Measurements from ENCODE around the gene DHX16. TPM values are rescaled to one million over a fixed set of nuclear protein-coding genes. Genes with fewer than 3 reads are reported as not detected.

DHX16 gene
- total and polyA plus RNA-seq, 8 donors, result 10.9 to 44.4 (median 14.6) TPM

GRCh38 chr6:30682143-30683117, 9.6 kb upstream of the DHX16 start:
- intact Hi-C loops (cut with DNase I), result loop anchor here in 2 of 3 donors (5.0 kb wide), 2 partner anchors 40 to 45 kb away; partner anchors contain the start of gene TUBB (in 1 of the 2)
- Histone ChIP-seq H3K4me1 (no peaks in the 10 kb centered on the region), H3K9me3 (no peaks in the 10 kb centered on the region), H3K36me3 (no peaks in the 10 kb centered on the region), H3K27ac (peak overlapping the region; percentile 34 to 93 (median 64)), H3K27me3 (no peaks in the 10 kb centered on the region), H3K4me3 (peak overlapping the region in 3 of 4 donors; percentile 18 to 78 (median 65))
- DNase-seq (peak in 5 of 6 donors; percentile 45 to 75 (median 66)), FAIRE-seq (no peak), ATAC-seq (peak in 3 of 4 donors; percentile 11 to 30 (median 11))
- WGBS, 2 donors, result 47 to 51% methylated on average over 10 to 11 of the region's 11 CpGs
- TF ChIP-seq CTCF (IDR thresholded peaks at IDR 0.05), result no peak

GRCh38 chr6:30681766-30682142, 8.9 kb upstream of the DHX16 start:
- TF ChIP-seq CTCF (IDR thresholded peaks at IDR 0.05), result no peak
- ATAC-seq, result no peak
- Histone ChIP-seq H3K4me1 (no peaks in the 10 kb centered on the region), H3K27ac (peak overlapping the region in 1 of 4 donors; percentile 92), H3K36me3 (peaks cover 0 to 6% (median 0%) of the 10 kb centered on the region in 3 donors), H3K9me3 (no peaks in the 10 kb centered on the region), H3K4me3 (peak overlapping the region in 1 of 4 donors; percentile 78), H3K27me3 (no peaks in the 10 kb centered on the region)
- FAIRE-seq, result no peak
- 72 to 84% methylated on average over 4 of the region's 4 CpGs for WGBS, 2 donors
- peak in 1 of 6 donors; percentile 3 for DNase-seq
- intact Hi-C loops (cut with DNase I), result loop anchor here (2.0 to 5.0 kb wide), 3 partner anchors 41 to 46 kb away; partner anchors contain the start of gene TUBB (in 1 of the 3)

GRCh38 chr6:30679765-30680535, 7.1 kb upstream of the DHX16 start:
- no peak for TF ChIP-seq CTCF (IDR thresholded peaks at IDR 0.05)
- no peak for ATAC-seq
- 72 to 82% methylated on average over 7 of the region's 7 CpGs for WGBS, 2 donors

GRCh38 chr6:30678964-30679726, 6.3 kb upstream of the DHX16 start:
- Histone ChIP-seq H3K9me3 (no peaks in the 10 kb centered on the region), H3K36me3 (peaks cover 0 to 8% (median 0%) of the 10 kb centered on the region in 3 donors), H3K4me1 (no peaks in the 10 kb centered on the region), H3K4me3 (peak overlapping the region in 1 of 4 donors; percentile 78), H3K27me3 (no peaks in the 10 kb centered on the region), H3K27ac (peak overlapping the region in 1 of 4 donors; percentile 8)
- peak; percentile 88 to 93 (median 90) for ATAC-seq
- intact Hi-C loops (cut with DNase I), result no loop called here
- no peak for FAIRE-seq
- 8 to 11% methylated on average over 28 to 31 of the region's 31 CpGs for WGBS, 2 donors
- peak; percentile 88 to 95 (median 92) for TF ChIP-seq CTCF (IDR thresholded peaks at IDR 0.05)
- DNase-seq, result peak; percentile 74 to 97 (median 88)

More at GRCh38 chr6:30679765-30680535, 7.1 kb upstream of the DHX16 start:
- H3K4me3 ChIP-seq, result peak overlapping the region in 1 of 4 donors; percentile 78
- DNase-seq (peak in 1 of 6 donors; percentile 22), FAIRE-seq (no peak)
- intact Hi-C loops (cut with DNase I), result loop anchor here (2.0 to 5.0 kb wide), 3 partner anchors 42 to 47 kb away; partner anchors contain the start of gene TUBB (in 1 of the 3)
- peaks cover 0 to 8% (median 0%) of the 10 kb centered on the region in 3 donors for H3K36me3 ChIP-seq
- H3K27ac ChIP-seq, result no peak overlapping the region
- no peaks in the 10 kb centered on the region for H3K4me1 ChIP-seq
- no peaks in the 10 kb centered on the region for H3K27me3 ChIP-seq
- no peaks in the 10 kb centered on the region for H3K9me3 ChIP-seq
